SK-N-DZ (cell line): ENCODE measurements around the gene ADAMTSL1. TPM values are rescaled to one million over a fixed set of nuclear protein-coding genes. Genes with fewer than 3 reads are reported as not detected.

Experiments used
- DNase-seq: peaks from one replicate; pipeline ENCODE4 v3.0.0-alpha.2; 2015; ENCODE audit warnings: low spot score
- polyA plus RNA-seq, 2 experiments: library from polyadenylated mRNA; depleted of rRNA; stranded (reverse); fragments of >200 nt; gene quantifications; 2 replicates each; pipeline ENCODE4 v1.2.3, GENCODE V29; 2014

Gene ADAMTSL1, protein sequence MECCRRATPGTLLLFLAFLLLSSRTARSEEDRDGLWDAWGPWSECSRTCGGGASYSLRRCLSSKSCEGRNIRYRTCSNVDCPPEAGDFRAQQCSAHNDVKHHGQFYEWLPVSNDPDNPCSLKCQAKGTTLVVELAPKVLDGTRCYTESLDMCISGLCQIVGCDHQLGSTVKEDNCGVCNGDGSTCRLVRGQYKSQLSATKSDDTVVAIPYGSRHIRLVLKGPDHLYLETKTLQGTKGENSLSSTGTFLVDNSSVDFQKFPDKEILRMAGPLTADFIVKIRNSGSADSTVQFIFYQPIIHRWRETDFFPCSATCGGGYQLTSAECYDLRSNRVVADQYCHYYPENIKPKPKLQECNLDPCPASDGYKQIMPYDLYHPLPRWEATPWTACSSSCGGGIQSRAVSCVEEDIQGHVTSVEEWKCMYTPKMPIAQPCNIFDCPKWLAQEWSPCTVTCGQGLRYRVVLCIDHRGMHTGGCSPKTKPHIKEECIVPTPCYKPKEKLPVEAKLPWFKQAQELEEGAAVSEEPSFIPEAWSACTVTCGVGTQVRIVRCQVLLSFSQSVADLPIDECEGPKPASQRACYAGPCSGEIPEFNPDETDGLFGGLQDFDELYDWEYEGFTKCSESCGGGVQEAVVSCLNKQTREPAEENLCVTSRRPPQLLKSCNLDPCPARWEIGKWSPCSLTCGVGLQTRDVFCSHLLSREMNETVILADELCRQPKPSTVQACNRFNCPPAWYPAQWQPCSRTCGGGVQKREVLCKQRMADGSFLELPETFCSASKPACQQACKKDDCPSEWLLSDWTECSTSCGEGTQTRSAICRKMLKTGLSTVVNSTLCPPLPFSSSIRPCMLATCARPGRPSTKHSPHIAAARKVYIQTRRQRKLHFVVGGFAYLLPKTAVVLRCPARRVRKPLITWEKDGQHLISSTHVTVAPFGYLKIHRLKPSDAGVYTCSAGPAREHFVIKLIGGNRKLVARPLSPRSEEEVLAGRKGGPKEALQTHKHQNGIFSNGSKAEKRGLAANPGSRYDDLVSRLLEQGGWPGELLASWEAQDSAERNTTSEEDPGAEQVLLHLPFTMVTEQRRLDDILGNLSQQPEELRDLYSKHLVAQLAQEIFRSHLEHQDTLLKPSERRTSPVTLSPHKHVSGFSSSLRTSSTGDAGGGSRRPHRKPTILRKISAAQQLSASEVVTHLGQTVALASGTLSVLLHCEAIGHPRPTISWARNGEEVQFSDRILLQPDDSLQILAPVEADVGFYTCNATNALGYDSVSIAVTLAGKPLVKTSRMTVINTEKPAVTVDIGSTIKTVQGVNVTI (N-terminal part only)
- polyA plus RNA-seq (2014; cell fraction: cytosol; rRNA removed) = 6.4 and 8.4 TPM in 2 replicates
- polyA plus RNA-seq (2014; cell fraction: nucleus; rRNA removed) = 11.0 and 20.1 TPM in 2 replicates

DNA sequence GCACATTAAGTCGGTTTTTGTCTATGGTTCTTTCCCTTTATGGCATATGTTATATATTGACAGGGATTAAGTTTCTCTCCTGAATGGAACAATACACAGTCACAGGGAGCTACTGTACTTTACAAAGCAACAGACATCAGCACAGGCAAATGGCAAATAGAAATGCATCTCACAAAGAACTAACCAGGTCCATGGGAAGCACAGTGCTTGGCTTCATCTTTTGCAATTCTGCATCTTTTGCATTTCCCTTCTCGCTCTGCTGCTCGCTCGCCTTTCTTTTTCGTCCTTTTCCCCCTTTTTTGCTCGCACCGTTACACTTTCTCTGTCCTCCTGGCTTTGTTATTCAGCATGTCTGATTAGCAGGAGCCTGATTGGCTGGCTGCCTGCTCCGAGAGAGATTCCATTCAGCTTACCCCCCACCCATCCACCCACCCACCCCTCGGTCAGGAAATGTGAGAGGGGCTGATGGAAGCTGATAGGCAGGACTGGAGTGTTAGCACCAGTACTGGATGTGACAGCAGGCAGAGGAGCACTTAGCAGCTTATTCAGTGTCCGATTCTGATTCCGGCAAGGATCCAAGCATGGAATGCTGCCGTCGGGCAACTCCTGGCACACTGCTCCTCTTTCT, at the start of gene ADAMTSL1:
Gene ADAMTSL1 (plus strand): TSS at position 502 of the 628 bp plus-strand sequence. CDS start 80 bp downstream, at position 582.
- peak; percentile 74 for DNase-seq

DNA sequence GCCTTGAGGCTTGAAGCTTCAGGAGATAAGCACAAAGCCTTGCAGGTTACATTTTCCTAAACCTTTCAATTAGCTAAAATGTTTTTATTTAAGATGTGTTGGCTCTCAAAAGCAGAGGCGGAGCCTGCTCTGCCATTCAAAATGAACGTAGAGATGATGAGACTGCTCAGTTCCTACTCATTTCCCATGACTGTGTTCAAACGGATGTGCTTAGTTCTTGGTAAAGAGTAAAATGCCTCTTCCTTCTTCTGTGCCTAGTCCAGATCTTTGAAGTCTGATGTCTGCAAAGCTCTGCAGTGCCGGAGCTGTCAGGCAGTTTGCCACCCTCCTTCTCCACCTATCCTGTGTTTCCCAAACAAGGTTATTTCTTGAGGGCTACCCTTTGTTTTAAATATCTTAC, 46.3 kb upstream of the ADAMTSL1 start:
- no peak for DNase-seq

DNA sequence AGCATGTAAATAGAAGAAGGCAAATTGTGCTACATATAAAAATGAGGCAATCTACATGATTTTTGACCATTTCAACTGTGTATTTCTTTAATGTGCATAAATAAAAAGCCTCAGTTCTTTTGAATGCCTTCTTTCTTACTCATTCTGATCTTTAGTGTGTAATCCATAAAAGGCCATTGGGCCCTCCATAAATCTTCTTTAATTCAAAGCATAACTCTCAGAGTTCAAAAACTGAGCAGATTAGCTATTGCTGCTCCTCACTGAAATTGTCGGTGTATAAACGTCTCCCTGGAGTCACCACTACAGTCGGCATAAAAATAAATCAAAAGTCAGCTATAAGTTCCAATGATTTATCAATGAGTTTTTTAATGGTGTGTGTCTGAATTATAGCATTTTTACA, 45.3 kb upstream of the ADAMTSL1 start:
- no peak for DNase-seq

DNA sequence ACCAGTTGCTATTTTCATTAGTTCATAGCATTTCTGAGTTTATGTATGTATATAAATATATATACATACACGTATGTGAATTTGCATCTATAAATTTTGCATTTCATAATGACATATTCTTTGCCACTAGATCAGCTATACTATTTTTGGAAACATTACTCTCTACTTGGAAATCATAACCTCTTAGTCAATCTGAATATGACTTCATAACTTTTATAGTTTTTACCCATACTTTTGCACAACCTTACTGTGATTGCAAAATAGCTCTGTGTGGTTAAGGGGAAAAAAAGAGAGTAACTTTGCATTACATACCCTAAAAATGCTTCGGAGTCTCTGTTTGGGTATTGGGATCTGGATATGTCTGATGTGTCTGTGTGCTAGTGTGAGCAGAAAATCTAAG, 44.9 kb upstream of the ADAMTSL1 start:
- no peak for DNase-seq

DNA sequence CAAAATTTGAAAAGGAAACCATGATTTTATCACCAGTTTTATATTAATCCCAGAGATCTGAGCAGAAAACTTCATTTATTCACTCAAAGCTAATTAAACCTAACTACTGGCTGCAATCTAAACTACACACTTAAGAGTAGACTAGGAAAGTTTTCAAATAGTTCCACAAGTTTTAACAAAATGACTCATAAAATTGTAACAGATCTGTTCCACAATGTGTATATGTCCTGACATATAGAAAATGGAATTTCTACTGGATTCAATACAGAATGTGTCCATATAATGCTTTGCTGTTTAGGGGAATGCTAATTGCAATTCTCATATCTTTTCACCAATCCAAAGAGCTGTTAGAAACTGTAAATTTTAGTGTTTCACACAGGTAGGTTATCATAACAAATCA, 40.3 kb upstream of the ADAMTSL1 start:
- no peak for DNase-seq

DNA sequence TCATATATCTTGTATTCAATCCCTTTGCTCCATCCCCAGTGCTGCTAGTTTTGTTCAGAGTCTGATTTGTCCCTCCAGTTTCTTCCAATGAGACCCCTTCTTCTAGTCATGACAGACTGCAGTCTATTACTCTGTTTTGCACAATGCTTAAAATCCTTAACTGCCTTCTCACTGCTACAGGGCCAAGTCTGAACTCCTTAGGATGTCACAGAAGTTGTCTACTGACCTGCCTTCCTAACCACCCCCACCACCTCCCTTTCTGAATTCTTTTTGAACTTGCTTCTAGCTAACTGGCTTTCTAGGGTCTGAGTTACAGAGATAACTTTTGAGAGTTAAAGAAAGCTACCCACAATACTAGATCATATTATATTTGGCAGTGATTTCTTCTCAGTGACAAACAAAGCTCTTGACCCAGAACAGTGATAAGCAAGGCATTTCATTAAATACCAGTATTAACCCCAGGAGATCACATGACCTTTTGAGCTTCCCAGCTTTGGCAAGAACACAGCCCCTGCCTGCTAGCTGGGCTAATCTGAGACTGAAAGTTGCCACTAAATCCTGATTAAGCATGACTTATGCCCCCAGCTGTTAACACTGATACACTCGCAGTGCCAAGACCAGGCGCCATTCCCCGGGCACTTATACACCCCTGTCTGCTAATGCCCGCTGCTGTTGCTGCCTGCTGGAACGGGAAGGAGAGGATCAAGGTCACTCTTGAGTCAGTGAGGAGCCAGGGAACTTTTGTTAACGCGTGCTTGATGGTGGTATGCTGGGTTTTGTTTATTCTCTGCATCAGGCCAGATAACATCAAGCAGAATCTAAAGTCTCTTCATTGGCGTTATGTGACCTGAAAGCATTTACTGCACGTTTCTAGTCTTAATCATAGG, 36.4 kb upstream of the ADAMTSL1 start:
- DNase-seq = peak; percentile 20

DNA sequence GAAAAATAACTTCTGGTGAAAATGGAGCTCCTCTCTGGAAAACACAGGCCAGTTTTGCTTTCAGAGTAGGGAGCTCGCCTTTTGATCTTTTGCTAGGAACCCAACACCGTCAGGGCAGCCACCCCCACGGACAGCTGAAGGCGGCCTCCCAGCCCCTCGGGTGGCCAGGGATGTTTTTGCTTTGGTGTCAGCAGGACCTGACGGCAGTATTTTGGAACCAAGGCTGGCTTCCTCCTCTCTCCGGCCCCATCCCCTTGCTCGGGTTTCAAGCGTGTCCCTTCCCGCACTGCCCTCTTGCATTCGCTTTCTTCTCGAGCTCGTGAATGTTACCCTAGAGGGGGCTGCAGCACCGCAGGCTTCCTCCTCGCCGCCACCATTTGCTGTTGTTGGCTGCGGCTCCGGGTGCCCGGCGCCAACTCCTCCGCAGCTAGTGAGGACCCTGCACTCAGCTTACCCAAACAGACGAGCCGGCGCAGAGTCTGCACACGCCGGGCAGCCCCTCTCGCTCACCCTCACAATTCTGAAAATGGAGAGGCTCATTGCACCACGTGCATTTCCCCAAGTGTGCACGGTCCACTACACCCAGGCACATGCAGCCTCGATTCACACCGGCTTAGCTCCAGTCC, 35.5 kb upstream of the ADAMTSL1 start:
- DNase-seq = peak; percentile 38

DNA sequence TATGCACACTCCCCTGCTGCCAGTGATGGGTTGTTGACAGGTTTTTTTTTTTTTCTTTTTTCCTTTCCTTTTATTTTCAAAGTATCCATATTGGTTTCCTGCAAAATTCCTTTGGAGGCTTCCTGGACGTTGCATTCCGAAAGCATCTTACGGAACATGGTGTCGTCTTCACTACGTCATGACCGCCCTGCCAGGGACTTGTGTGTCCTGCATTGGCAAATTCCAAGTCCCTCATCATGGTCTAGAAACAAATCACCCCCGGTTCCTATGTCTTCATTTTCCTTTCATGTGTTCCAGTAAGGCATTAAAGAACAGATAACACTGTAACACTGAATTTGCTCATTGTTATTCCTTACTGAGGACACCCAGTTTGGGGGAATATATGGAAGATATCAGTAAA, 35.0 kb upstream of the ADAMTSL1 start:
- DNase-seq = no peak

DNA sequence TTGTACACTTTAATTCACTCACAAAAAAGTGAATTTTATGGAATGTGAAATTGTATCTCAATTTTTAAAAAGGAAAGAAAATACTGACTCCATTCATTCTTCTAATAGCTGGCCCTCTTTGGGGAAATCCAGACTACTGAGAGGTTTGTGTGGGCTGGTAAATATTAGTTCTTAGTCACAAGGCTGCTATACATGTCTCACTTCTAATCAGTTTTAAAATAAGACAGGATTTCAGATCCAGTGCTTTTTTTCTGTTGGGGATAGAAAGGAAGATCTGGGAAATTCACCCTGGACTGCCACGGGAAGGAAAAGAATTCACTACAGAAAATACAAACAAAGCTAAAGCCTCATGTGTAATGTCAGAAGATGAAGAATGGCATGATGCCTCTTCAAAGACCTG, 32.7 kb upstream of the ADAMTSL1 start:
- DNase-seq = no peak

DNA sequence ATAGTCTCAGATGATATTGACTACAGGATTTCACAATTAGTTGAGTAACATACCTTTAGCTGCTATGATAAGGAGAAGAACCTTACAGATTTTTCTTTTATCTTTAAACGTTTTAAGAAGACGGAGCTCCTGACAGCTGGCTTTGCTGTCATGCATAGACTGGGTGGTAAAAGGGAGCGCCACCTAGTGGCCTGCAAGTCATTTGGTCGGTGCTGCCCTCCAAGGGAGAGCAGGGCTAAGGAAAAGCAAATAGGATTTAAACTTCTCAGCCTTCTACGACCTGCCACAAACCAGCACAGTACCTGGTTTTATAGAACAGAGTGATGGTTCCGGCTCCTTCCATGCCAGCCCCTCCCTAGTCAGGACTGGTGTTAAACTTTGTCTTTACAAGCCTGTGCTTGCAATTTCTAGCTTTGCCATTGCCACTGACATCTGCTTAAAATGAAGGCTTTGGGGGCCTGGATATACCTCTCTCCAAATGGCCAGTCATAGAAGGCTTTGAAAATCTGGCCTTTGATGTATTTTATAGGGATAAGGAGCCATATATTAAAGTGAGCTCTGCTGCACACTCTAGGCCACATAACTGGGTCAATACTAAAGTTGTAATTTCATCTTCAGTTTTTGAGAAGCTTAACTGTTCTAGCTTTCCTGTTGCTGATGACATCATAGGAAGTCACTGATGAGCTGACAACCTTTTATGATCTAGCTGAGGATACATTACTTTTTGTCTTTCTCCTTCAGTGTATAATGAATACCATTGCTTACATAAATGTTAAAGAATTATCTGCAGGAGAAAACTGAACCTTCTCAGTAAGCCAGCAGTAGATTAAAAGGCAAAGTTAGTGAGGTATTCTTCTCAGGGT, 31.1 kb upstream of the ADAMTSL1 start:
- DNase-seq = peak; percentile 67

DNA sequence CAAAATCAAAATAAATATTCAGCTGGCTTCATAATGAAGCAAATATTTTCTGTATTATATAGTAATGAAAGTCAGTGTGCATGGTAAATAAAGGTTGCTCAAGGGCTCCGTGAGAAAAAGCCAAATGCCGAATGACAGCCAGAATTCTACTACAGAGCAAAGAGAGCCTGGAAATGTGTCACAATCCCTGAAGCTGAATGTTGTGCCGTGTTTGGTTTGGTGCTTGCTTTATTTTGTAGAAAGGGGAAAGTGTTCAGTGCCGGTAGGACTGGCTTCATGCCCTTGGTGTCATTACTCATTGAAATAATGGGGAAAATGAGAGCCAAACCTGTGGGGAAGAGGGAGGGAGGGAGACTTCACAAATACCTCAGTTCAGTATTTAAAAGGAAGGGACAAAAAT, 26.8 kb upstream of the ADAMTSL1 start:
- DNase-seq = no peak

DNA sequence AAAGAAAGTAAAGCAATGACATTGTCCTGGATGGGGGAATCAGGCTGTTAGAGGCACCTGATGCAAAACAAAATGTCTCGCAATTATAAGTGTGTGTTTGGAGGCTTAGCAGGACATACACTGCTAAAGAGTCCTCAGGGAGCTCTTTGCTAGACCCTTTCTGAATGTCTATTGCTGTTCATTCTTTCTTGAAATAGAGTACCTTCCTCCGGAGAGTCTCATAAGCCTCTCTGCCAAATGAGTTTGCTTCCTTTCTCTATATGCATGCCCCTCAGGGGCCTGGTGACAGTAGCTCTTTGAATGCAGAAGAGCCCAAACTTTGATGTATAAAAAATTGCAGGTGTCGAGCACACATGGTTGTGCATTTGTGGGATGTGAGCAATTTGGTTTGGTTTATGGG, 26.4 kb upstream of the ADAMTSL1 start:
- no peak for DNase-seq

DNA sequence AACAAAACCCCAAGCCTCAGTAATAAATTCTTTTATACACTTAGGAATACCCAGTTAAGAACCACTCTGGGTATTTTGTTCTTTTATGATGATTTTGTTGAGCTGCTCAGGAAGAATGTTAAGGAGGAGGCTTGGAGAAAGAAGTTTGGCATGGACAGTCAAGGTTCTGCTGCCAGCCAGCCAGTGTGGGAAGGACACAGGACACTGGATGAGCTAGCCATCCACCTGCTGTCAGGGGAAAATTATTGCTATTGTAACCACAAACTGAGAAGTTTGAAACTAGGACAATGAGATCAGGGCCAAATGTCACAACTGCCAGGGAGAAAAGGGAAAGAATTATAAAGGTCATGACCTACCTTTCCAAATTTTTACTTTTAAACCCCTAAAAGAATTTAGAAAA, 25.9 kb upstream of the ADAMTSL1 start:
- DNase-seq = no peak

DNA sequence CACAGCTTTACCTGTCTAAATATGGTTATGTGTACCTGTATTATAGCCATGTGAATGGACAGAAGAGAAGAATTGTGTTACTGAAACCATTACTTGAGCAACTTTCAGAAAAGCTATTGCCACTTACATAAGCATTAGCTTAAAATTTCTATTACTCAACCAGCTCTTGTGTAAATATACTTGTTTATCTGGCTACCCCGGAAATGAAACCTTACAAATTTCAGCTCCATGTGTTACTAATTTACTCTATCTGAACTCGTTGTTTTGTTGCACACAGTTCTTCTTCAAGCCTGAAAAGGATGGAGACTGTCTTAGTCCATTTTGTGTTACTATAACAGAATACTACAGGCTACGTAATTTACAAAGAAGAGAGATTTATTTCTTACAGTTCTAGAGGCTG, 22.5 kb upstream of the ADAMTSL1 start:
- DNase-seq = no peak

DNA sequence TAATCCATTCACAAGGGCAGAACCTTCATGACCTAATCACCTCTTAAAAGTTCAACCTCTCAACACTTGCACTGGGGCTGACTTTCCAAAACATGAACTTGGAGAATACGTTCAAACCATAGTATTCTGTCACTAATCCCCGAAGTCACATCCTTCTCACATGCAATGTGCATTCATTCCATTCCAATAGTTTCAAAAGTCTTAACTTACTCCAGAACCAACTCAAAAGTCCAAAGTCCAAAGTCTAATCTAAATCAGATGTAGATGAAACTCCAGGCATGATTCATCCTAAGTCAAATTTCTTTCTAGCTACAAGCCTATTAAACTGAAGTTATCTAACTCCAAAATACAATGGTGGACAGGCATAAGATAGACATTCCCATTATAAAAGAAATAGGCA, 21.7 kb upstream of the ADAMTSL1 start:
- no peak for DNase-seq

DNA sequence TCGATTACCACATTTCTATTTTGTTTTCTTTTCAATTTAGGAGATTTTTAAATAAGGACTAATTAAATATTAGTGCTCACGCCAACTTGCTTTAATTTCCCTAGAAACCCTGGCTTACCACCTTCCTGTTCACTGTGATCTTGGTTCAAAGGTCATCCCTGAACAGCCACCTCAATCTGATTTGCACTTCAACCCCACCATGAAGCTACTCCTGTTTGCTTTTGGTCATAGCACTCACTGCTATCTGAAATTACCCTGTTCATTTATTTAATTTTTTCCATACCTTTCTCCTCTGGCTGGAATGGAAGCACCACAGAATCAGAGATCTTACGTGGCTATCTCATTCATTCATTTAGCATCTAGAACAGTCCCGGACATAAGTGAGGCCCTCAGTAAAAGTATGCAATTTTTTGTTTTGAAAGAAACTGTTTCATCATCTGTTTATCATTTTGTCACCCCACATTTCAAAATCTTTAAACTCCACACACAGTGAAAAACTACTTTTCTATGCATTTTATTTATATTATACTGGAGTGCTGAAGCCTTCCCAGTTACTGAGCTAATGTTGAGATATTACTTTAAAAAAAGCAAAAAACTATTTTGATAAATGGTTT, 17.2 kb upstream of the ADAMTSL1 start:
- no peak for DNase-seq

DNA sequence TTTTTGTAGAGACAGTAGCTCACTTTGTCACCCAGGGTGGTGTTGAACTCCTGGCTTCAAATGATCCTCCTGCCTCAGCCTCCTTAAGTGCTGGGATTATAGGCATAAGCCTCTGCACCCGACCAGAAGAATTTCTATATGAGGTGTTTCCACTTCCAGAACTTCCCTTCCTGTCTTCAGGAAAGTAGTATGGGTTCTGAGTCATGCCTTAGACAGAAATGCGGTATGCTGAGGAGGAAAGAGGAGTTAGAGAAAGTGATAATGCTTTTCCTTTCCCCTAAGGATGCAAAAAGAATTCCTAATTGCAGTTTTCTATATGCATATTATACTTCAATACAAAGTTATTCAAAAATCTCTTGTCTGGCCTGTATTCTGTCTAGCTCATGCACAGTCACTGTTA, 16.4 kb upstream of the ADAMTSL1 start:
- no peak for DNase-seq

DNA sequence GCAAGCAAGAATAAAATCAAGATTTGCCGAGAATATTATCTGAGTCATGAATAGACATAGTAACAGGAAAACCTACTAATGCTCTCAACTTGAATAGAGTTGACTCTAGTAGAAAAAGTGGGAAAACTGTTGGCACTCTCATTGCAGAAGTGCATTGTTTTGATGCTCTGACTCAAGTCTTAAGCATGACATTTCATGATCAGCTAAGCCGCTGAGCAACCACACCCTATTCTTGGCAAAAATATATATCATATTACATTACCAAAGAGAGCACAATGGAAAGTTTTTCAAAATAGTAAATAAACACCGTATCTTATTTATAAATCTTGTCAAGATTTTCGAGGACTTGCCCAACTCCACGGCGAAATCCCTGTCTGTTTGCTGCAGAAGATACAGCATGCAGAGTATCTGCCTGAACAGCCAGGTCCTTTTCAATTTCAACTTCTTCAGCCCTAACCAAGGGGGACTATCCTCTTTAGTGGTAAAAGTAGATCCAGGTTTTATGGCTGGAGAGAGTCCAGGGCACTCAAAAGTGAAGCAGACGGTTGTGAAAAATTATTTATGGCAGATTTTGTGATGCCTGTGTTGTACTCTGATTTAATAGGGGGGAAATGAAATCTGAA, 13.9 kb upstream of the ADAMTSL1 start:
- DNase-seq = no peak
